SJSA1 (cell line): ENCODE measurements around the gene ZMYND8. TPM values are rescaled to one million over a fixed set of nuclear protein-coding genes. Genes with fewer than 3 reads are reported as not detected.
"Not testable (repeated sequence)": the region's sequence is repeated elsewhere in the genome, so short reads cannot be mapped to it uniquely, and the experiment has no call there.

Experiments used
- DNase-seq, 2 experiments: peaks; one replicate each; pipeline ENCODE4 v3.0.0-alpha.2; 2015 to 2020; ENCODE audit warnings: low spot score in 2 of 2, low read depth in 1 of 2
- H3K27ac ChIP-seq: fragments of 250-450 bp; sonication (Bioruptor Pico); 2 replicates; pipeline ENCODE4 v1.5.1; 2020; ENCODE audit warnings: mild to moderate bottlenecking, moderate library complexity
- H3K27me3 ChIP-seq: fragments of 250-450 bp; sonication (Bioruptor Pico); replicated peaks from 2 replicates; pipeline ENCODE4 v1.5.1; 2020; ENCODE audit warnings: mild to moderate bottlenecking, moderate library complexity
- H3K36me3 ChIP-seq: fragments of 250-450 bp; sonication (Bioruptor Pico); 2 replicates; pipeline ENCODE4 v1.5.1; 2020; ENCODE audit warnings: mild to moderate bottlenecking
- H3K4me1 ChIP-seq: fragments of 250-450 bp; sonication (Bioruptor Pico); replicated peaks from 2 replicates; pipeline ENCODE4 v1.6.1; 2021; ENCODE audit warnings: mild to moderate bottlenecking
- H3K4me3 ChIP-seq: fragments of 250-450 bp; sonication (Bioruptor Pico); 2 replicates; pipeline ENCODE4 v1.5.1; 2020; ENCODE audit warnings: mild to moderate bottlenecking
- H3K9me3 ChIP-seq: fragments of 250-450 bp; sonication (Bioruptor Pico); replicated peaks from 2 replicates; pipeline ENCODE4 v1.5.1; 2020; ENCODE audit warnings: mild to moderate bottlenecking
- total RNA-seq: library from RNA; depleted of rRNA; stranded (reverse); fragments of >200 nt; shearing (Covaris generic); gene quantifications from 2 replicates; pipeline ENCODE4 v1.2.3, GENCODE V29; 2014

The ZMYND8 gene
- total RNA-seq, 1 experiment from 2014 or later = 13.5 TPM

- not testable (repeated sequence) for DNase-seq, H3K4me3 ChIP-seq, H3K27ac ChIP-seq, H3K27me3 ChIP-seq, H3K9me3 ChIP-seq
- peaks cover 22% of the 10 kb centered on the region for H3K4me1 ChIP-seq
- peaks cover 64% of the 10 kb centered on the region for H3K36me3 ChIP-seq
These were observed 116.4 kb downstream of the ZMYND8 start for GRCh38 chr20:47240096-47240495.

GRCh38 chr20:47239719-47240067 is 116.8 kb downstream of the ZMYND8 start:
- no peaks in the 10 kb centered on the region for H3K27me3 ChIP-seq
- no peak overlapping the region for H3K27ac ChIP-seq
- no peak for DNase-seq
- peaks cover 22% of the 10 kb centered on the region for H3K4me1 ChIP-seq
- no peak overlapping the region for H3K4me3 ChIP-seq
- peaks cover 63% of the 10 kb centered on the region for H3K36me3 ChIP-seq
- H3K9me3 ChIP-seq = no peaks in the 10 kb centered on the region

- no peak overlapping the region for H3K4me3 ChIP-seq
- H3K27me3 ChIP-seq = no peaks in the 10 kb centered on the region
- H3K36me3 ChIP-seq = peaks cover 63% of the 10 kb centered on the region
- H3K4me1 ChIP-seq = peaks cover 22% of the 10 kb centered on the region
- no peak overlapping the region for H3K27ac ChIP-seq
- no peaks in the 10 kb centered on the region for H3K9me3 ChIP-seq
- no peak for DNase-seq
These were observed 117.5 kb downstream of the ZMYND8 start for GRCh38 chr20:47238780-47239718.

GRCh38 chr20:47237715-47238114 is 118.8 kb downstream of the ZMYND8 start:
- H3K9me3 ChIP-seq = no peaks in the 10 kb centered on the region
- no peaks in the 10 kb centered on the region for H3K27me3 ChIP-seq
- H3K36me3 ChIP-seq = peaks cover 61% of the 10 kb centered on the region
- H3K4me1 ChIP-seq = peaks cover 18% of the 10 kb centered on the region
- no peak overlapping the region for H3K4me3 ChIP-seq
- no peak for DNase-seq
- no peak overlapping the region for H3K27ac ChIP-seq

- no peak for DNase-seq
- H3K27me3 ChIP-seq = no peaks in the 10 kb centered on the region
- H3K4me3 ChIP-seq = no peak overlapping the region
- no peaks in the 10 kb centered on the region for H3K9me3 ChIP-seq
- peaks cover 9% of the 10 kb centered on the region for H3K4me1 ChIP-seq
- peaks cover 57% of the 10 kb centered on the region for H3K36me3 ChIP-seq
- no peak overlapping the region for H3K27ac ChIP-seq
These were observed 119.9 kb downstream of the ZMYND8 start for GRCh38 chr20:47236639-47236900.

GRCh38 chr20:47235853-47236638 is 120.5 kb downstream of the ZMYND8 start:
- Histone ChIP-seq H3K4me1 (peaks cover 4% of the 10 kb centered on the region), H3K27ac (no peak overlapping the region), H3K9me3 (no peaks in the 10 kb centered on the region), H3K27me3 (no peaks in the 10 kb centered on the region), H3K4me3 (no peak overlapping the region), H3K36me3 (peaks cover 57% of the 10 kb centered on the region)
- no peak for DNase-seq

GRCh38 chr20:47235111-47235510 is 121.4 kb downstream of the ZMYND8 start:
- no peaks in the 10 kb centered on the region for H3K4me1 ChIP-seq
- peaks cover 56% of the 10 kb centered on the region for H3K36me3 ChIP-seq
- no peaks in the 10 kb centered on the region for H3K9me3 ChIP-seq
- no peak overlapping the region for H3K4me3 ChIP-seq
- no peak overlapping the region for H3K27ac ChIP-seq
- H3K27me3 ChIP-seq = no peaks in the 10 kb centered on the region
- no peak for DNase-seq

- Histone ChIP-seq H3K9me3 (no peaks in the 10 kb centered on the region), H3K27ac (no peak overlapping the region), H3K4me3 (no peak overlapping the region), H3K4me1 (no peaks in the 10 kb centered on the region), H3K36me3 (peaks cover 59% of the 10 kb centered on the region), H3K27me3 (no peaks in the 10 kb centered on the region)
- DNase-seq = no peak
These were observed 122.9 kb downstream of the ZMYND8 start for GRCh38 chr20:47233333-47234188.

- DNase-seq = no peak
- Histone ChIP-seq H3K4me1 (no peaks in the 10 kb centered on the region), H3K9me3 (no peaks in the 10 kb centered on the region), H3K27me3 (no peaks in the 10 kb centered on the region), H3K4me3 (no peak overlapping the region), H3K27ac (no peak overlapping the region), H3K36me3 (peaks cover 59% of the 10 kb centered on the region)
These were observed 124.0 kb downstream of the ZMYND8 start for GRCh38 chr20:47232518-47232917.

- H3K27ac ChIP-seq = no peak overlapping the region
- DNase-seq = no peak
- H3K27me3 ChIP-seq = no peaks in the 10 kb centered on the region
- no peaks in the 10 kb centered on the region for H3K4me1 ChIP-seq
- H3K9me3 ChIP-seq = no peaks in the 10 kb centered on the region
- H3K4me3 ChIP-seq = no peak overlapping the region
- H3K36me3 ChIP-seq = peaks cover 64% of the 10 kb centered on the region
These were observed 125.0 kb downstream of the ZMYND8 start for GRCh38 chr20:47231382-47232039.

GRCh38 chr20:47230811-47231256 is 125.7 kb downstream of the ZMYND8 start:
- no peak for DNase-seq
- Histone ChIP-seq H3K4me1 (no peaks in the 10 kb centered on the region), H3K27ac (no peak overlapping the region), H3K27me3 (no peaks in the 10 kb centered on the region), H3K36me3 (peaks cover 61% of the 10 kb centered on the region), H3K4me3 (no peak overlapping the region), H3K9me3 (no peaks in the 10 kb centered on the region)

- no peaks in the 10 kb centered on the region for H3K27me3 ChIP-seq
- H3K27ac ChIP-seq = no peak overlapping the region
- peaks cover 56% of the 10 kb centered on the region for H3K36me3 ChIP-seq
- H3K4me1 ChIP-seq = no peaks in the 10 kb centered on the region
- no peaks in the 10 kb centered on the region for H3K9me3 ChIP-seq
- DNase-seq = no peak
- no peak overlapping the region for H3K4me3 ChIP-seq
These were observed 127.8 kb downstream of the ZMYND8 start for GRCh38 chr20:47228654-47229053.

GRCh38 chr20:47227576-47227975 is 128.9 kb downstream of the ZMYND8 start:
- DNase-seq = no peak
- Histone ChIP-seq H3K4me3 (no peak overlapping the region), H3K27ac (no peak overlapping the region), H3K4me1 (no peaks in the 10 kb centered on the region), H3K9me3 (no peaks in the 10 kb centered on the region), H3K27me3 (no peaks in the 10 kb centered on the region), H3K36me3 (peaks cover 53% of the 10 kb centered on the region)
